Measurements from ENCODE around the gene ASIC1. TPM values are rescaled to one million over a fixed set of nuclear protein-coding genes. Genes with fewer than 3 reads are reported as not detected.

Gene ASIC1
- total and polyA plus RNA-seq, 2 of the 13 experiments (the other 11 are each of a cell fraction or from before 2014, with no cell fraction given) = 0.44 to 1.5 TPM

- no peaks in the 10 kb centered on the region for H3K79me2 ChIP-seq (ENCODE audit: insufficient read depth, low read length)
- WGBS (ENCODE audit: low lambda C conversion rate) = 0% methylated on average over 1 of the region's 13 CpGs
- intact Hi-C loops (cut with micrococcal nuclease; ENCODE audit: unreplicated experiment) (no loop called here), in situ Hi-C loops (cut with HindIII; ENCODE audit: extremely low pct_ligation_motif_present, low pct_unique_long_range_greater_than_20kb) (no loop called here)
- peaks cover 68% of the 10 kb centered on the region for H3K4me1 ChIP-seq (ENCODE audit: insufficient read depth, low read length)
- H3K9ac ChIP-seq (ENCODE audit: insufficient read depth, low read depth, low read length) = peak within 1 kb of the TSS; percentile 72
- peak; percentile 89 for ATAC-seq
- no peaks in the 10 kb centered on the region for H3K9me3 ChIP-seq (ENCODE audit: low read length)
- peak; percentile 53 for FAIRE-seq
- H3K27ac ChIP-seq (ENCODE audit: extremely low read length, insufficient read depth, low read length) = peak within 1 kb of the TSS; percentile 73
- DNase-seq (ENCODE audit: low spot score) = peak; percentile 67
- H3K4me2 ChIP-seq (ENCODE audit: low read depth, low read length) = peak within 1 kb of the TSS; percentile 96
- peaks cover 2 to 17% of the 10 kb centered on the region in 2 experiments; a peak in 4 of 5 replicates for H3K36me3 ChIP-seq (replicated peaks in 1 of 2; ENCODE audit: control insufficient read depth in 1 of 2, insufficient read depth in 2 of 2, low read length in 2 of 2)
- BruUV-seq (replicated peaks) = no TSS peak
- no peak within 1 kb of the TSS for H2AFZ ChIP-seq (ENCODE audit: low read length)
- POLR2A ChIA-PET = interaction anchor here (0.8 to 4.6 kb wide), 10 partner anchors 8 to 297 kb away, joined by 3 to 93 read pairs (median 5); partner anchors contain the start of genes CERS5, COX14, LARP4 and SMARCD1
- H4K20me1 ChIP-seq (ENCODE audit: insufficient read depth, low read length) = no peaks in the 10 kb centered on the region
- peak within 1 kb of the TSS; percentile 58 to 75 (median 64) for H3K4me3 ChIP-seq (replicated peaks in 1 of 3; ENCODE audit: insufficient read depth in 1 of 3, low read depth in 2 of 3, low read length in 3 of 3)
- H3K27me3 ChIP-seq (ENCODE audit: control insufficient read depth in 1 of 2, insufficient read depth in 2 of 2, low read length in 2 of 2) = no peaks in the 10 kb centered on the region
- CTCF ChIA-PET (ENCODE audit: low intra/inter-chr PET ratio, low total read pairs) = no interaction called here
- TF ChIP-seq ZNF253 (CRISPR knock-in tag; IDR thresholded peaks at IDR 0.05; ENCODE audit: borderline replicate concordance) = 0 out of 2 replicates have a peak, but pooled peaks have one; percentile 48
- TF ChIP-seq SP5 (CRISPR knock-in tag; IDR thresholded peaks at IDR 0.05; ENCODE audit: borderline replicate concordance, low read depth) = peak; percentile 16; the same call in 1 of the 2 replicates
- TF ChIP-seq SIN3B (IDR thresholded peaks at IDR 0.05; ENCODE audit: low read length) = no peak
- peak; percentile 29; the same call in 1 of the 2 replicates for TF ChIP-seq GATAD2A (CRISPR knock-in tag; IDR thresholded peaks at IDR 0.05)
- peak; percentile 70; the same call in 1 of the 2 replicates for TF ChIP-seq HOMEZ (CRISPR knock-in tag; IDR thresholded peaks at IDR 0.05; ENCODE audit: low read depth)
- no peak for TF ChIP-seq ZNF296 (CRISPR knock-in tag; conservative IDR thresholded peaks at IDR 0.05)
- TF ChIP-seq, protein P1, sequence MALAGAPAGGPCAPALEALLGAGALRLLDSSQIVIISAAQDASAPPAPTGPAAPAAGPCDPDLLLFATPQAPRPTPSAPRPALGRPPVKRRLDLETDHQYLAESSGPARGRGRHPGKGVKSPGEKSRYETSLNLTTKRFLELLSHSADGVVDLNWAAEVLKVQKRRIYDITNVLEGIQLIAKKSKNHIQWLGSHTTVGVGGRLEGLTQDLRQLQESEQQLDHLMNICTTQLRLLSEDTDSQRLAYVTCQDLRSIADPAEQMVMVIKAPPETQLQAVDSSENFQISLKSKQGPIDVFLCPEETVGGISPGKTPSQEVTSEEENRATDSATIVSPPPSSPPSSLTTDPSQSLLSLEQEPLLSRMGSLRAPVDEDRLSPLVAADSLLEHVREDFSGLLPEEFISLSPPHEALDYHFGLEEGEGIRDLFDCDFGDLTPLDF (CRISPR knock-in tag; IDR thresholded peaks at IDR 0.05) = no peak
- TF ChIP-seq, protein P2, sequence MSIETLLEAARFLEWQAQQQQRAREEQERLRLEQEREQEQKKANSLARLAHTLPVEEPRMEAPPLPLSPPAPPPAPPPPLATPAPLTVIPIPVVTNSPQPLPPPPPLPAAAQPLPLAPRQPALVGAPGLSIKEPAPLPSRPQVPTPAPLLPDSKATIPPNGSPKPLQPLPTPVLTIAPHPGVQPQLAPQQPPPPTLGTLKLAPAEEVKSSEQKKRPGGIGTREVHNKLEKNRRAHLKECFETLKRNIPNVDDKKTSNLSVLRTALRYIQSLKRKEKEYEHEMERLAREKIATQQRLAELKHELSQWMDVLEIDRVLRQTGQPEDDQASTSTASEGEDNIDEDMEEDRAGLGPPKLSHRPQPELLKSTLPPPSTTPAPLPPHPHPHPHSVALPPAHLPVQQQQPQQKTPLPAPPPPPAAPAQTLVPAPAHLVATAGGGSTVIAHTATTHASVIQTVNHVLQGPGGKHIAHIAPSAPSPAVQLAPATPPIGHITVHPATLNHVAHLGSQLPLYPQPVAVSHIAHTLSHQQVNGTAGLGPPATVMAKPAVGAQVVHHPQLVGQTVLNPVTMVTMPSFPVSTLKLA (IDR thresholded peaks at IDR 0.05) = peak; percentile 58
- TF ChIP-seq, protein P3, sequence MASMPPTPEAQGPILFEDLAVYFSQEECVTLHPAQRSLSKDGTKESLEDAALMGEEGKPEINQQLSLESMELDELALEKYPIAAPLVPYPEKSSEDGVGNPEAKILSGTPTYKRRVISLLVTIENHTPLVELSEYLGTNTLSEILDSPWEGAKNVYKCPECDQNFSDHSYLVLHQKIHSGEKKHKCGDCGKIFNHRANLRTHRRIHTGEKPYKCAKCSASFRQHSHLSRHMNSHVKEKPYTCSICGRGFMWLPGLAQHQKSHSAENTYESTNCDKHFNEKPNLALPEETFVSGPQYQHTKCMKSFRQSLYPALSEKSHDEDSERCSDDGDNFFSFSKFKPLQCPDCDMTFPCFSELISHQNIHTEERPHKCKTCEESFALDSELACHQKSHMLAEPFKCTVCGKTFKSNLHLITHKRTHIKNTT (CRISPR knock-in tag; IDR thresholded peaks at IDR 0.05) = no peak
- TF ChIP-seq ZNF839 (CRISPR knock-in tag; IDR thresholded peaks at IDR 0.05; ENCODE audit: borderline replicate concordance) = no peak
- no peak for TF ChIP-seq RFXAP (CRISPR knock-in tag; IDR thresholded peaks at IDR 0.05; ENCODE audit: borderline replicate concordance)
- TF ChIP-seq PTBP1 (IDR thresholded peaks at IDR 0.05; ENCODE audit: low read depth, low read length, poor library complexity, severe bottlenecking) = no peak
- TF ChIP-seq NONO (IDR thresholded peaks at IDR 0.05) = no peak
- TF ChIP-seq NONO (CRISPR knock-in tag; conservative IDR thresholded peaks at IDR 0.05) = 0 out of 2 replicates have a peak, but pooled peaks have one; percentile 27
- TF ChIP-seq, protein P4, sequence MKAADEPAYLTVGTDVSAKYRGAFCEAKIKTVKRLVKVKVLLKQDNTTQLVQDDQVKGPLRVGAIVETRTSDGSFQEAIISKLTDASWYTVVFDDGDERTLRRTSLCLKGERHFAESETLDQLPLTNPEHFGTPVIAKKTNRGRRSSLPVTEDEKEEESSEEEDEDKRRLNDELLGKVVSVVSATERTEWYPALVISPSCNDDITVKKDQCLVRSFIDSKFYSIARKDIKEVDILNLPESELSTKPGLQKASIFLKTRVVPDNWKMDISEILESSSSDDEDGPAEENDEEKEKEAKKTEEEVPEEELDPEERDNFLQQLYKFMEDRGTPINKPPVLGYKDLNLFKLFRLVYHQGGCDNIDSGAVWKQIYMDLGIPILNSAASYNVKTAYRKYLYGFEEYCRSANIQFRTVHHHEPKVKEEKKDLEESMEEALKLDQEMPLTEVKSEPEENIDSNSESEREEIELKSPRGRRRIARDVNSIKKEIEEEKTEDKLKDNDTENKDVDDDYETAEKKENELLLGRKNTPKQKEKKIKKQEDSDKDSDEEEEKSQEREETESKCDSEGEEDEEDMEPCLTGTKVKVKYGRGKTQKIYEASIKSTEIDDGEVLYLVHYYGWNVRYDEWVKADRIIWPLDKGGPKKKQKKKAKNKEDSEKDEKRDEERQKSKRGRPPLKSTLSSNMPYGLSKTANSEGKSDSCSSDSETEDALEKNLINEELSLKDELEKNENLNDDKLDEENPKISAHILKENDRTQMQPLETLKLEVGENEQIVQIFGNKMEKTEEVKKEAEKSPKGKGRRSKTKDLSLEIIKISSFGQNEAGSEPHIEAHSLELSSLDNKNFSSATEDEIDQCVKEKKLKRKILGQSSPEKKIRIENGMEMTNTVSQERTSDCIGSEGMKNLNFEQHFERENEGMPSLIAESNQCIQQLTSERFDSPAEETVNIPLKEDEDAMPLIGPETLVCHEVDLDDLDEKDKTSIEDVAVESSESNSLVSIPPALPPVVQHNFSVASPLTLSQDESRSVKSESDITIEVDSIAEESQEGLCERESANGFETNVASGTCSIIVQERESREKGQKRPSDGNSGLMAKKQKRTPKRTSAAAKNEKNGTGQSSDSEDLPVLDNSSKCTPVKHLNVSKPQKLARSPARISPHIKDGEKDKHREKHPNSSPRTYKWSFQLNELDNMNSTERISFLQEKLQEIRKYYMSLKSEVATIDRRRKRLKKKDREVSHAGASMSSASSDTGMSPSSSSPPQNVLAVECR (CRISPR knock-in tag; IDR thresholded peaks at IDR 0.05; ENCODE audit: borderline replicate concordance) = peak; percentile 77
These were observed 46.4 kb downstream of the ASIC1 start, which contains the start of gene GPD1 for GRCh38 chr12:50103767-50104321. Gene GPD1 (plus strand): TSS chr12:50104008. CDS start chr12:50104051, 43 bp downstream.

Data from HepG2 (cell line).